GM12875 (cell line): ENCODE results near the gene PI4K2B.
A peak's percentile ranks its signal among the peaks of the same experiment; 100 is the strongest.

Source experiments
- H3K4me3 ChIP-seq: one replicate; pipeline ENCODE4 v1.5.1; 2011; ENCODE audit warnings: low read depth, low read length, control low read depth
- TF ChIP-seq, protein P1 (sequence below): IDR thresholded peaks from 2 replicates; pipeline ENCODE4 v1.5.1; 2011; ENCODE audit warnings: low read depth, mild to moderate bottlenecking, control low read depth, inconsistent platforms, low read length, moderate library complexity, borderline replicate concordance; ENCODE audit not compliant: insufficient read depth

Gene PI4K2B

DNA sequence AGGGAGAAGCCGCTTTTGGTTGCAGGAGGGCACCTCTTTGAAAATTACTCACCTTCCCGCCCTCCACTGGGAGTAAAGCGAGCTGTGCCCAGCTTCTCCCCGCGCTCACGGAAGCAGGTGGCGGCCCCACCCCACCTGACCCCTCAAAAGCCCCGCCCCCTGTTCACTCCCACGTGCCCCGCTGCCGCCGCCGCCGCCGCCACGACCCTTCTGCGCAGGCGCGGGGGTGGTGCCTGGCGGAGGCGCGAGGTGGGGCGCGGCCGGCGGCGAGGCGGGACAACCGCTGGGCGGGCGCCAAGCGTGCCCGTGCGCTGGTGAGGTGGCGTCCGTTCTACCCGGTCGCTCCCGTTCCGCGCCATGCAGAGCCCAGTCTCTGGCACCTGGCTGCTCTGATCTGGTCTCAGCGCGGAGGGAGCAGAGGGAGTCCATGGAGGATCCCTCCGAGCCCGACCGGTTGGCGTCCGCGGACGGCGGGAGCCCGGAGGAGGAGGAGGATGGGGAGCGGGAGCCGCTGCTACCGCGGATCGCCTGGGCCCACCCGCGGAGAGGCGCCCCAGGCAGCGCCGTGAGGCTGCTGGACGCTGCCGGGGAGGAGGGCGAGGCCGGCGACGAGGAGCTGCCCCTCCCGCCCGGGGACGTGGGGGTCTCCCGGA is at the start of gene PI4K2B:
Gene PI4K2B, plus strand, starts transcription at position 297 of the 653 bp plus-strand sequence. Its CDS starts 131 bp downstream, at position 428.
- TF ChIP-seq, protein P1, sequence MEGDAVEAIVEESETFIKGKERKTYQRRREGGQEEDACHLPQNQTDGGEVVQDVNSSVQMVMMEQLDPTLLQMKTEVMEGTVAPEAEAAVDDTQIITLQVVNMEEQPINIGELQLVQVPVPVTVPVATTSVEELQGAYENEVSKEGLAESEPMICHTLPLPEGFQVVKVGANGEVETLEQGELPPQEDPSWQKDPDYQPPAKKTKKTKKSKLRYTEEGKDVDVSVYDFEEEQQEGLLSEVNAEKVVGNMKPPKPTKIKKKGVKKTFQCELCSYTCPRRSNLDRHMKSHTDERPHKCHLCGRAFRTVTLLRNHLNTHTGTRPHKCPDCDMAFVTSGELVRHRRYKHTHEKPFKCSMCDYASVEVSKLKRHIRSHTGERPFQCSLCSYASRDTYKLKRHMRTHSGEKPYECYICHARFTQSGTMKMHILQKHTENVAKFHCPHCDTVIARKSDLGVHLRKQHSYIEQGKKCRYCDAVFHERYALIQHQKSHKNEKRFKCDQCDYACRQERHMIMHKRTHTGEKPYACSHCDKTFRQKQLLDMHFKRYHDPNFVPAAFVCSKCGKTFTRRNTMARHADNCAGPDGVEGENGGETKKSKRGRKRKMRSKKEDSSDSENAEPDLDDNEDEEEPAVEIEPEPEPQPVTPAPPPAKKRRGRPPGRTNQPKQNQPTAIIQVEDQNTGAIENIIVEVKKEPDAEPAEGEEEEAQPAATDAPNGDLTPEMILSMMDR, result no peak
- H3K4me3 ChIP-seq, result peak within 1 kb of the TSS; percentile 98

DNA sequence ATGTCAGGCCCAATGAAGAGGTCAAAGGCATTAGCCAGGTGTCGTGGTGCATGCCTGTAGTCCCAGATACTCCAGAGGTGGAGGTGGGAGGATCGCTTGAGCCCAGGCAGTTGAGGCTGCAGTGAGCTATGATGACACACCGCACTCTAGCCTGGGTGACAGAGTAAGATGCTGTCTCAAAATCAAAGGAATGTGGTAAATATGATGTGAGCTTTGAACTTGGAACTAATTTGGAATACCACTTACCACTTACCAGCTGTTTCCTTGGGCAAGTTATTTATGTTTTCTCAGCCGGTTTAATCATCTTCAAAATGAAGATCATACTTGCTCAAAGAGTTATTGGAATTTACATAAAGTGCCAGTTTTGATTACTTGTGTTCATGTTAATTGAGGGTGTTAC is 49.8 kb upstream of the PI4K2B start:
- TF ChIP-seq, protein P1, result no peak
- no peak overlapping the region for H3K4me3 ChIP-seq

DNA sequence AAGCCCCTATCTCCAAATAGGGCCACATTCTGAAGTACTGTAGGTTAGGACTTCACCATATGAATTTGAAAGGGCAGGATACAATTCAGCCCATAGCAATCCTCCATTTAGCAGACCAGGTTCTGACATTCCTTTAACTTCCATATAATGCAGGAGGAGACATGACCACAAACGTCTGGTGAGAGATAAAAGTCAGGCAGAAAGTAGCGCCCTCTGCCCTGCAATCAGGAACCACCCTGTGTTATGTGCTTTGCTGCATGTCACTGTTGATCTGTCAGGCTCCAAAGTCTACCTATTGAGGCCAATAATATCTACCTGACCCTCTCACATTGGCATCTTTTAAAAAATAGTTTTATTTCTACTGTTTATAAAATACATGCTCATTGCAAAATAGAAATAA is 43.4 kb upstream of the PI4K2B start:
- H3K4me3 ChIP-seq, result no peak overlapping the region
- TF ChIP-seq, protein P1, result no peak

DNA sequence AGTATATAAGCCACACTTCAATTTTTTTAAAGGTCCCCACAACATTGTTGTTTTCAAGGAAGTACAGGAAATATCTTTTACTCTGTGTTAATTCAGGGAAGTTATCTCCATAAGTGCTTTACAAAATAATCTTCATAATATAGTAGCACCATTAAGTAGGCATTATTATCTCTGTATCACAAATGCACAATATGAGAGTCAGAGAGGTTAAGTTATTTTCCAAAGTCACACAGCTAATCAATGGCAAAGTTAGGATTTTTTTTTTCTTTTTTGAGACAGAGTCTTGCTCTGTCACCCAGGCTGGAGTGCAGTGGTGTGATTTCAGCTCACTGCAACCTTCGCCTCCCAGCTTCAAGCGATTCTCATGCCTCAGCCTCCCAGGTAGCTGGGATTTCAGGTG is 35.1 kb upstream of the PI4K2B start:
- H3K4me3 ChIP-seq, result no peak overlapping the region
- TF ChIP-seq, protein P1, result no peak

DNA sequence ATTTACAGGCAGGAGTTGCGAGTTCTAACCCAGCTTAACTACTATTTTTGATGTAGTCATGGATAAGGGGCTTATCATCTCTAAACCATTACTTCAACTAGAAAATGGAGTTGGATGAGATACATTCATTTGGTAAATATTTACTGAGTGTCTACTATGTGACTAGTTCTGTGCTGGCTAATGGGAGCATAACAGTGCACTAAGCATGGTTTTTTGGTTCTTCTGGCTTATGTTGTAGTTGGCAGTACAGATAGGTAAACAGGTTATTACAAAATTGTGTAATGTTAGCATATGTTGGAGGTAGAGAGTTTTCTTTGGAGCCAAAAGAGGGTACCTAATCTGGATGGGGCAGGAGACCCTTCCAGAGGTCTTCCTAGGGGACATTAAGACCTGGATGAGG is 25.8 kb upstream of the PI4K2B start:
- no peak overlapping the region for H3K4me3 ChIP-seq
- TF ChIP-seq, protein P1, result no peak

DNA sequence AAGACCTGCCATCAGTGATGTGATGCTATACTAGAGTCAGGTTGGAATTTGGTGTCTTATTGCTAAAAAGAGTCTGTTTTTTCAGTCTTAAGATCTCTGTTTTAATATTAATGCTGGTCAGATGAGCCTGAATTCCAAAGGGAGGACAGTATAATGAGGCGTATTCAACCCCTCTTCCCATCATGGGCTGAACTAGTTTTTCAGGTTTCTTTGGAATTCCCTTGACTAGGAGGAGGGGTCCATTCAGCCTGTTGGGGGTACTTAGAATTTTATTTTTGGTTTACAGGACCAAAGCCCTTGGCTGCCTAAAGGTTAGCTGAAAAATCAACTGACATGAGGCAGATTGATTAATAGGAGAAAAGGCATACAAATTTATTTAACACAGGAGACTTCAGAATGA is 24.1 kb upstream of the PI4K2B start:
- TF ChIP-seq, protein P1, result no peak
- H3K4me3 ChIP-seq, result no peak overlapping the region

DNA sequence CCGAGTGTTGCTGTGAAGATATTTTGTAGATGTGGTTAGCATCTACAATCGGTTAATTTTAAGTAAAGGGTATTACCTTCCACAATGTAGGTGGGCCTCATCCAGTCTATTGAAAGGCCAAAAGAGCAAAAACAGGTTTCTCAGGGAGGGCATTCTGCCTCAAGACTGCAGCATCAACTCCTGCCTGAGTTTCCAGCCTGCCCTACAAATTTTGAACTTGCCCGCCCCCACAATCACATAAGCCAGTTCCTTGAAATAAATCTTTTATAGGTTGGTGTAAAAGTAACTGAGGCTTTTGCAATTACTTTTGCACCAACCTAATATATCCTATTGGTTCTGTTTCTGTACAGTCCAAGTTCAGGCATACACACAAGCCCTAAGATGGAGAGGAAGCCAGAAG is 22.1 kb upstream of the PI4K2B start:
- TF ChIP-seq, protein P1, result no peak
- H3K4me3 ChIP-seq, result no peak overlapping the region
